DMS53 (cell line): ENCODE data around the gene ZMPSTE24.
A peak's percentile ranks its signal among the peaks of the same experiment; 100 is the strongest.
"Not testable (repeated sequence)": the region's sequence is repeated elsewhere in the genome, so short reads cannot be mapped to it uniquely, and the experiment has no call there.

ENCODE experiments used
- DNase-seq: peaks from one replicate; lab custom pipeline; 2025; lab: John Stamatoyannopoulos, UW

The ZMPSTE24 gene

GRCh38 chr1:40318970-40319621, 61.1 kb downstream of the ZMPSTE24 start:
- DNase-seq, result no peak

GRCh38 chr1:40331403-40331802, 73.4 kb downstream of the ZMPSTE24 start:
- not testable (repeated sequence) for DNase-seq

- no peak for DNase-seq
Observed at GRCh38 chr1:40332695-40333094, 74.7 kb downstream of the ZMPSTE24 start.

- DNase-seq, result no peak
Observed at GRCh38 chr1:40337443-40337842, 79.4 kb downstream of the ZMPSTE24 start.

- DNase-seq, result peak; percentile 90
Observed at GRCh38 chr1:40338745-40339419, 80.8 kb downstream of the ZMPSTE24 start.

- DNase-seq, result peak; percentile 60
Observed at GRCh38 chr1:40339420-40340323, 81.6 kb downstream of the ZMPSTE24 start.

- DNase-seq, result no peak
Observed at GRCh38 chr1:40341491-40342380, 83.7 kb downstream of the ZMPSTE24 start.

- DNase-seq, result not testable (repeated sequence)
Observed at GRCh38 chr1:40342381-40342717, 84.3 kb downstream of the ZMPSTE24 start.
